ENCODE data around the gene VEPH1.

DNA sequence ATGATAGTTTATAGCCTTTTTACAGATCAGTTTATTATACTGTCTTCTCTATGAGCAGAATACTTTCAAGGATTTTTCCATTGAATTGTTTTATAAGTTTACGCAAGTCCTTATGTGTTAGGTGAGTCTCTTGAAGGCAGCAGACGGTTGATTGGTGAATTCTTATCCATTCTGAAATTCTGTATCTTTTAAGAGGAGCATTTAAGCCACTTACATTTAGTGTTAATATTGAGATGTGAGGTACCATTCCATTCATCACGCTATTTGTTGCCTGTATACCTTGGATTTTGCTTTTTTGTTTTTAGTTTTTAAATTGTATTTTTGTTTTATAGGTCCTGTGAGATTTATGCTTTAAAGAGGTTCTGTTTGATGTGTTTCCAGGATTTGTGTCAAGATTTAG is 32.5 kb upstream of the VEPH1 start:
- no peak for TF ChIP-seq CTCF (IDR thresholded peaks at IDR 0.05)
- TF ChIP-seq POLR2A (IDR thresholded peaks at IDR 0.05) = no peak

Data from body of pancreas (tissue), 4 donors.